ENCODE measurements around the gene TTLL11.
"Not testable (repeated sequence)": the region's sequence is repeated elsewhere in the genome, so short reads cannot be mapped to it uniquely, and the experiment has no call there.

The TTLL11 gene

DNA sequence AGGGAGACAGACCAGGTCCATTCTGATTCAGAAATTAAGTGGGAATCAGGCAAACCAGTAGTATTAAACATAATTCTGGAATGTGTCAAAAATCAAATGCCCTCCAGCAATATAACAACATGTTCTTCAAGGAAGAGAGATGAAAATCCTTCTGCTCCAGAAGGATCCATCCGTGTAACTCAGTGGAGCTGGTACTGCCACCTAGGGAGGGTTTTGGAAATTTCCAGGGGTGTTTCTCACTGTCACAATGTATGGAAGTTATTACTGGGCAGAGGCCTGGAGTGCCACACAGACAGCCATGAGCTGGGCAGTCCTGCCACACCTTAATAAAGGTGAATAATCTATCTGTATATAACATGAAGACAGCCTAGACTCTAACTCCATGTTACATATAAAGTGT is 87.5 kb downstream of the TTLL11 start:
- DNase-seq (ENCODE audit: low read depth, low spot score), result no peak

DNA sequence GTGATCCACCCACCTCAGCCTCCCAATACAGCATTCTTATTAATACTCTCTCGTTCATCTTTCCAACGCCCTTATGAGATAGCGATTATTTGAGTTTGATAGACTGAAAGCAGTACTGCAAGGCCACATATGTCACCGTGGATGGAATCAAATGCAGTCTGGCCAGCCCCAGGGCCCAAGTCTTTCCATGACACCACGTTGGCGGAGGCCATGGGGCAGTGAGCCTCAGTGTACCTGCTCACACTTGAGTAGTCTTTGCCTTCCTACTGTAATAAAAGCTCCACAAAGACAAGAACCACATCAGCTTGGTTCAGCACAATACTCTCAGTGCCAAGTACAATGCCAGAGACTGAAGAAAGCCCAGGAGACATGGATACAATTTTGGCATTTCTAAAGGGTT is 88.5 kb downstream of the TTLL11 start:
- DNase-seq (ENCODE audit: low read depth, low spot score), result no peak

DNA sequence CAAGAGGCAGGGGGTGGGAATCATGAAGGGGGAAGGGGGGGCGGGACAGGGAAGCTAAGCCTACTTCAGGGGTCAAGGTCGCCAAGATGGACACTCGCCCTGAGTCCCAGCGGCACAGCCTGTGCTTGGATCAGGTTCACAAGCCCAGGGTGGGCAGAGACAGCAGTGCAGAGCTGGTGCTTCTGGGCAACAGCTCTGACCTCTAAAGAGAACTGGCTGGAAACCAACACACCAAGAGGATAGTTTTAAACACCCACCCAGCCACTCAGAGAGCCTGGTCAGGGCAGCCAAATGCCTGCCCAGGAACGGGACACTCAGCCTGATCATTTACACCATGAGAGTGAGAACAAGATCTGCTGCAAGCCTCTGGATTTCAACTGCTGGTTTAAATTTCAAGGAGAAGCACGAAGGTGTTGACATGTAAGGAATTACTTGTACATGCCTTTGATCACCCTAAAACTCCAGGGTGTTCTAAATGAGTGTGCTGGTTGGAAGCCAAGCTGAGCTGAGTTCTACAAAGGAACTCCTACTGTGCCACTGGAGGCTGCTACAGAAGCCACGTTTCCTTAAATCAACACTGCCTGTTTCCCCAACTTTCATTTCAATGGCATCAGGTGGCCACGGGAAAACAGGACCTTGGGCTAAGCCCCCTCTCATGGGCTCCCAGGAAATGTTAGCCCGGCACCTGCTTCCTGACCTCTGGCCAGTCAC is 91.5 kb downstream of the TTLL11 start:
- DNase-seq (ENCODE audit: low read depth, low spot score), result no peak

DNA sequence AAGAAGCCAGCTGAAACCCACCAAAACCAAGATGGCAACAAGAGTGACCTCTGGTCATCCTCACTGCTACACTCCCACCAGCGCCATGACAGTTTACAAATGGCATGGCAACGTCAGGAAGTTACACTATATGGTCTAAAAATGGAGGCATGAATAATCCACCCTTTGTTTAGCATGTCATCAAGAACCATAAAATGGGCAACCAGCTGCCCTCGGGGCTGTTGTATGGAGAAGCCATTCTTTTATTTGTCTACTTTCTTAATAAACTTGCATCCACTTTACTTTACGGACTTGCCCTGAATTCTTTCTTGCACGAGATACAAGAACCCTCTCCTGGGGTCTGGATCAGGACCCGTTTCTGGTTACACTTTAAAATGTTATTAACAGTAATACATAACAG is 92.6 kb downstream of the TTLL11 start:
- not testable (repeated sequence) for DNase-seq (ENCODE audit: low read depth, low spot score)

DNA sequence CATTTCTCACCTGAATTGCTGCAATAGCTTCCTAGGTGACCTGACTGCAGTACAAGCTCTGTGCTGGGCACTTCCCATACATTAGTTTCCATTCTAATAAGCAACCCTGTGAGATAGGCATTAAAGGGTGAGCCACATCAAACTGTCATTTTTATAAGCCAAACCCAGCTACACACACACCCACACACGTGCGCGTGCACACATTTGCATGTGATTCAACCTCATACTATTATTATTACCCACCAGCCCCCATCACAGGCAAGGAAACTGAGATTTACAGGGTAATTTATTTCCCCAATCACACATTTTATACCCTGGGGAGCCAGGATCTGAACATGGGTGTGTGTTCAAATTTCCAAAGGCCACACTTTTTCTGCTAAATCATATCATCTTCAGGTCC is 93.6 kb downstream of the TTLL11 start:
- DNase-seq (ENCODE audit: low read depth, low spot score), result no peak

DNA sequence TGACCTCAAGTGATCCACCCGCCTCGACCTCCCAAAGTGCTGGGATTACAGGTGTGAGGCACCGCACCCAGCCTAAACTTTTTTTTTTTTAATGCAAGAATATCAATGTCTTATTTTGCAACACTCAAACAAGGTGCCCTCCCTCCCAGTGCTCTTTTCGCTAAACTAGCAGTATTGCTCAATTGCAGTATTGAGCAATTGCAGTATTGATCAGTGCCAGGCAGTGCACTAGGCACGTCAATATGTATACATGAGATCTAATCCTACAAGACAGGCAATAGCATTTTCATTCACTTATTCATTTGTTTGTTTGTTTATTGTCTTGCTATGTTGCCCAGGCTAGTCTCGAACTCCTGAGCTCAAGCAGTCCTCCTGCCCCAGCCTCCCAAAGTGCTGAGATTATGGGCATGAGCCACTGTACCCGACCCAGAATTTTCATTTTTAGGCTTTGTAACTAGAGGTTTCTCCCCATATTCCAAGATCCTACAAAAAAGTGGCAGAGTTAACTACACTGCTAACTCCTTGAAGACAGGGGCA is 94.5 kb downstream of the TTLL11 start:
- DNase-seq (ENCODE audit: low read depth, low spot score), result no peak

DNA sequence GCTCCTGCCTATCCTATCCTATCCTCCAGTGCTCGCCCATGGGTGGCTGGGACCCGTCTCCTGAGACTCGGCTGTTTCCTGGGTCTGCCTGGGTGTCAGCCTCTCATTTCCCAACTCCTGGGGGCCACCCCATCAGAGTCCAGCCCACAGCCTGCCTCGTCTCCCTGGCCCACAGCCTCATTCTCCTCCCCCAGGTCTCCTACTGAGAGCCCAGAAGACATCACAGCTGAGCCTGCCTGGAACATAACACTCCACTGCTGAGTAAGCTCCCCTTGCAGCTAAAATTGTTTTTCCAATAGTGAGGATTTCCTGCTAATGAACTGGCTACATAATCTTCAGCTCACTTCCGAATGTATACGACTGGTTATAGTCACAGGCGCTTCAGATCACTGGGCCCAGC is 95.3 kb downstream of the TTLL11 start:
- no peak for DNase-seq (ENCODE audit: low read depth, low spot score)

DNA sequence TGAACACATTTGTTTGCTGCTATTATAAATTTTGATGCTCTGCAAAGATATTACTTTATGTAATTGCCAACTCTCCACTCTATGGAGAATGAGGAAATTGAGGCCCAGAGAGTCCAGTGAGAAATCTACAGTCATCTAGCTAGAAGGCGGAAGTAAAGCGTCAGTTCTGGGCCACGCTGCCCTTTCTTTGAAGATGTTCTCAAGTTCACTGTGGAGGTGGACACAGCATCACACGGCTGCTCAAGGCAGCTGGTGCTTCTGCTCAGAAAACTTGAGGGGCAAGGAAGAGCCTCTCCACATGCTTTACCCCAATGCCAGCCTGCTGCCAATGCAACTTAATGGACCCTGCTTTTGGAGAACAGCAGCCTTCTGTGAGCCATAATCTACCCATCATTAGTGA is 96.3 kb downstream of the TTLL11 start:
- no peak for DNase-seq (ENCODE audit: low read depth, low spot score)

DNA sequence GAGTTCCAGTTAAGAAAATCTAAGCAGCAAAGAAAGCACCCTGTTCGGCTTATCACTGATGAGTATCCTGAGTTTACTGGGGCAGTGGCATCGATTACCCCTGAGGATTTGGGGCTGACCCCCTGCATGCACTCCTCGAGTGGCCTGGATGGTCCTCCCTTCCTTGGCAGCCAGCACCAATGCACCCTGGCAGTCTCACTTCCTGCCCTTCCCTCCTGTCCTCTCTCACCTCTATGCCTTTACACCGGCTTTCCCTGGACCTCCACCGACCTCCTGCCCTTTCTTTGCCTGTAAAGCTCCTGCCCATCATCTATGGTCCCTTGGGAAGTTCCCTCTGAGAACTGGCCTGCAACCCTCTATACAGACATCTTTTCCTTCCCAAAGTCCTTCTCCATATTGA is 97.1 kb downstream of the TTLL11 start:
- no peak for DNase-seq (ENCODE audit: low read depth, low spot score)

DNA sequence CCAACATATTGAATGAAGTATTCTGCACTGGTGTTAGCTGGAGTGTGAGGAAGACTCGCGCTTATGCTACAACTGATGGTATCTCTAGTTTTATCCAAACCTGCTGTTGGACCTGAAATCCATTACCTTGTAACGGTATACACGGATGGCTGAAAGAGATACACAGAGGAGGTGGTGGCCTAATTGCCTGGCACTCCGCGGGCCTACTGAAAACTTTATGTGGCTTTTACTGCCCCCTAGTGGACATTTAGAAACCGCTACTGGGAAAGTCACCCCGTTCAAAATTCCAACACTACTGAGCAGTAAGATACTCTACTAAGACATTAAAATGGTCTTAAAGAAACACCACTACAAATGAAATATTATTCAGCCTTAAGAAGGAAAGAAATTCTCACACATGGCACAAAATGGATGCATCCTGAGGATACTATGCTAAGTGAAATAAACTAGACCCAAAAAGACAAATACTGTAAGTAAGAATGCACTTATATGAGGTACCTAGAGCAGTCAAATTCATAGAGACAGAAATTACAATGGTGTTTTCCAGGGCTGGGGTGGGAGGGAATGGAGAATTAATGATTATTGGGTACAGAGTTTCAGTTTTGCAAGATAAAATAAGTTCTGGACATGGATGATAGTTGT is 100.4 kb downstream of the TTLL11 start:
- DNase-seq (ENCODE audit: low read depth, low spot score), result no peak

DNA sequence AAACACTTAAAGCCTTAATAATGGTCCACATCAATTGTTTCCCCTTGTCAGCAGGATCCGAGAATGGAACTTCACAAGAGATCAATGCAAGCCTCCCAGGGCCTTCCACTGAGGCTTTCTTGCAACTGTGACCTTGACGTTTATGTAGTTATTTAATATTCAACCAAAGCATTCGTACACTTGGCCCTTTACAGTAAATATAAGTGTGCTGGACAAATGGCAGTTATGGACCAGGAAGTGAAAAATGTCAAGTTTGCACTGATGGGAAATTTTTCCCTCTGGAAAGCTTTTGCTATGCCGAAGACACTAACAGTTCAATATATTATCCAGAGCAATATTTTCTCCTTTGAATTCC is 101.8 kb downstream of the TTLL11 start:
- DNase-seq (ENCODE audit: low read depth, low spot score), result no peak

DNA sequence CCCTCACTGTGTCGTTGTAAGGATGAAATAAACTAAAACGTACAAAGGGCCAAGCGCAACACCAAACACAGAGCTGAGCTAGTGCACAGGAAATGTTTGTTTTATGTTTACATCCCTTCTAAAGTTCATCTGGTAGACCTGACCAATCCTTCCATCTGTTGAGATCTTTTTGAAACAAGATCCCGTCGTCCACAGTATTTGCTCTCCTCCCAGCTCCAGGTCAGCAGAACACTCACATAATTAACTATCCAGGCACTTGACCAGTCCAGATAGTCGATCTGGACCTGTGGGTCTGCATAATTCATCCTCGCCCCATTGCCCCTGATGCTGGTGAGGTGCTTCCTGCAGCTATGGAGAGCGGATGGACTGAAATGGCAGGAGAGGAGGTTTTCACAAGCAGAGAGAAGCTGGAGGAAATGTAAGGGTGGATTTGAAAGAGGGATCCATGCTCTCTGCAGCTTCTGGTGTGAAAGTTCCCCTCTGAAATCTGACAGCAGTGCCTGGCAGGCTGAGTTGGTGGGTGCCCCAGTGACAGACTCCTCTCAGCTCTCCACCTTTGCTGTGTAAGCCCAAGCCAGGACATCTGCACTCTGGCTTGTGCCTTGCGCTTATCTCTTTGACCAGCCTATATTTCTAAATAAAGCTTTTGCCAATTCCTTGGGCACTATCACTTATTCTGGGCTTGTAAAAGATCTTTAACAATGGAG is 102.4 kb downstream of the TTLL11 start:
- no peak for DNase-seq (ENCODE audit: low read depth, low spot score)

DNA sequence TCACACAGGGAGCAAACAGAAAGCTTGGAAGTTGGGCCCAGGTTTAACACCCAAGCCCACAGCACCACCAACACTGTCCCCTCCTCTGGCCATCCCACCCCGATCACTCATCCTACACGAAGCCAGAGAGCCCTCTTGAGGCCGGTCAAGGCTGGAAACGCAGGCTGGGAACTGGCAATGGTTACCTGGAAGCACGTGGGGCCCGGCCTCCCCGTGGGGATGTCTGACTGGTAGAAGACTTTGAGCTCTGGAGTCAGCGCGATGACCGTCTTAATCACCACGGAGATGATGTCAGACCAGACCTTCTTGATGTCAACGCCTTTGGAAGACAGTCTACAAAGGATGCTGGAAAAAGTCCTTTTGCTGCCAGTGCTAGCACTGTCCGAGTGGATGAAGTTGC is 104.1 kb downstream of the TTLL11 start:
- no peak for DNase-seq (ENCODE audit: low read depth, low spot score)

DNA sequence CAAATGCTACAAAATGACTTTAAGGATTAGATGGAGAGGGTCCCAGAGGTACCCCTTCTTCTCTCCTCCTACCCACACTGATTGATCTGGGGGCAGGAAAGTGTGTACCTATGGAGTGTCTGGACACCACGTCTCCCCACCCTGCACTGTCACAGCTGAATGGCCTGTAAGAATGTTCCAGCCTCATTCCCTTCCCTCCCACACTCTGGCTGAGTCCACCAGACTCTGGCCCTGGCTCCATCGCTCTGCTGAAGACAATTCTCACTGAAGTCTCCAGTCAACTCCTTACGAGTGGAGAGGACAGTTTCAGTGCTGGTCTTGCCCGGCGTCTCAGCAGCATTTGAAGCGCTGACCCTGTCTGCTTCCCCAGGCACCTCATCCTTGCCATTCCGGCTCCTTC is 105.8 kb downstream of the TTLL11 start:
- no peak for DNase-seq (ENCODE audit: low read depth, low spot score)

DNA sequence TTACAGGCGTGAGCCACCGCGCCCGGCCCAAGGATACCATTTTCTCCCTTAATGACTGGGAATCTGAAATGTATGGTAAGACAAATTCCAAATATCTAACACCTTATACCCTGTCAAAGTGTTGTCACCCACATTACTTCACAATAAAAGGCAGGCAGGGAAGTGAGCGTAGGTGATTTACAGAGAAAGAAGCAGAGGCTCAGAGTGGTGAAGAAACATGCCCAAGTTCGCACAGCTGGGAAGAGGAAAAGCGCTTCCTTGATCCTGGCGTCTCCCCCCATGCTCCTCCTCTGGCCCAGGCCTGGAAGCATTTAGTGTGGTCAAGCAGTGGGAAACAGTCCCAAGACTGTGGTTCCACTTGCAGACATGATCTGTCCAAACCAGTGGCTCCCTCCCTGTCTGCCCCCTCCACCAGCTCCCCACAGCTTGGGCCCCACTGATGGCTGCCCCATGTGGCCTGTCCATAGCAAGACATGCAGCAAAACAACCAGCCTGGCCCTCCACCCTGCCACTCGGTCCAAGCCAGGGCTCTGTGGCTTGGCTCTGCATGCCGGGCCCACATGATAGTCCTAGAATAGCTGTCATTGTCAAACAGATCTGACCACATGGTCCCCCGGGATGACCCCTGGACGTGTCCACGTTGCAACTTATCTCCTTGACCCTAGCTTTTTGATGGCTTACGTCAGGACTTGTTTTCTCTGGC is 107.2 kb downstream of the TTLL11 start:
- no peak for DNase-seq (ENCODE audit: low read depth, low spot score)

DNA sequence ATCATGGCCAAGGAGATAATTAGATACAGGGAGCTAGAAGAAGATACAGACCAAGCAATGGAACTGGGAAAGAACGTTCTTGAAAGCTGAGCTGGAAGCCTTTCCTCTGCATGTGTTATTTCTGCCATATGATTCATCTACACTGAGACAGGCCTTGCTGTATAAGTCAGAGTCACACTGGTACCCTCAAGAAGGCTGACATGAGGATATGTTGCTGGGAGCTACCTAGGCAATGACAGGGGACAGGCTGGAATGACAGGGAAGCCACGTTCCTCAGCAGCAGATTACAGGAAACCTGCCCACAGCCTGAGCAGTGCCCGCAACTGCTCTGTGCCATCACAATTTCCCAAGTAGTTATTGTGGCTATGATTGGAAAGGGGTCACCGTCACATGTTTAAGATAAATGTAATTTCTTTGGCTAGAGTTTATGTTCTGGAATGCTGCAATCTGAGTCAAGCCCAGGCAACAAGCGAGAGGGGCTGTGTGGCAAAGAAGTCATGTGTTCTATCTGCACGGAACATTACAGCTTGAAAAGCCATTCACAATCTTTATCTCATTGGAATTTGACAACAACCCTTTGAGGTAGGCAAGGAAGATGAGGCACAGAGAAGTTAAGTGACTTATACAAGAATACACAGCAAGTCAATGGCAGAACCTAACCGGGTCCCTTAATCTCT is 108.2 kb downstream of the TTLL11 start:
- DNase-seq (ENCODE audit: low read depth, low spot score), result no peak

DNA sequence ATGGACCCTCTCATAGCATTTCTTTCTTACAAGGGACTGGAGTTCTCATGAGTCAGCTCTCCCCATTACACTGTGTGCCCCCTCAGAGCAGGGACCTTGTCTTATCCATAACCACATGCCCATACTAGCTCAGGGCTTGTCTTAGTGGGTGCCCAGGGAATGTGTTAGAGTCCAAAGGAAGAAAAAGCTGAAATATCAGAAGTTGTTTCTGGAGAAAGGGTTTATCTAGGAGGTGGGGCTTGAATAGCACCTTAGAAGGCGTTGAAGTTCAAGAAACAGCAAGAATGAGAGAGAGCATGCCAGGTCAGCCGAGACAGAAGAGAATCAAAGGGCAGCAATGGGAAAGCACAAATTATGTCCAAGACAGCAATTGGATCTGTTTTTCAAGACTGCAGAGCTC is 109.4 kb downstream of the TTLL11 start:
- no peak for DNase-seq (ENCODE audit: low read depth, low spot score)

DNA sequence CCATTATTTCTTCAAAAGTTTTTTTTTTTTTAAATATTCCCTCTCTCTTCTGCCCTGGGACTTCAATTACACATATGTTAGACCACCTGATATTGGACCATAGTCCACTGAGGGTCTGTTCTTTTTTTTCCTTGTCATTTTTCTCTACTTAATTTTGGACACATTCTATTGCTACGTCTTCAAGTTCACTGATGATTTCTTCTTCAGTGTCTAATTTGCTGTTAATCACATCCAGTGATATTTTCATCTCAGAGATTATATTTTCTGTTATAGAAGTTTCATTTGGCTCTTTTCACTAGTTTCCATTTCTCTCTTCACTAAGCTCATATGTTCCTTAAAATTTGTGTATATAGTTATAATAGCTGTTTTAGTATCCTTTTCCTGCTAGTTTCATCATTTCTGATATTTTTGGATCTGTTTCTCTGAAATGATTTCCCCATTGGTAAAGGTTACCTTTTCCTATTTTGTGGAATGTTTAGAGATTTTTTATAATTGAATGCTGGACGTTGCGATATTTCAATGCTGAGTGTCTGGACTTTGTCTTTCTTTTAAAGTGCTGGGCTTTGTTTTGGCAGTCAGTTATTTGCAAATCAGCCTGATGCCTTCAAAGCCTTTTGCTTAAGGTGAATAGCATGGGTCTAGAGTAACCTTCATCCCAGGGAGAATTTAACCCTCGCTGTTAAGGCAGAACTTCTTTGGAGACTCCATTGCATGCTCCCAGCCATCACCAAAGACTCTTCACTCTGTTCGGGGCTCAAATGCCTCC is 111.8 kb downstream of the TTLL11 start:
- DNase-seq (ENCODE audit: low read depth, low spot score), result no peak

DNA sequence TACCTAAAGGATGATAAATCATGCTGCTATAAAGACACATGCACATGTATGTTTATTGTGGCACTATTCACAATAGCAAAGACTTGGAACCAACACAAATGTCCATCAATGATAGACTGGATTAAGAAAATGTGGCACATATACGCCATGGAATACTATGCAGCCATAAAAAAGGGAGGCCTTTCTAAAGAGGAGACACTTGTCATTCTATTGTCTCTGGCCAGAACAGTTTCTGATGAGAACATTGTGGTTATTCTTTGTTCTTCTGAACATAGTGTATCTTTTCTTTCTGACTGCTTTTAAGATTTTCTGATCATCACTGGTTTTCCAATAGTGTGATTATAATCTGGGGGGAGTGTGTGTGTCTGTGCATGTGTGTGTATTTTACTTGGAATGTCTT is 112.4 kb downstream of the TTLL11 start:
- DNase-seq (ENCODE audit: low read depth, low spot score), result not testable (repeated sequence)

DNA sequence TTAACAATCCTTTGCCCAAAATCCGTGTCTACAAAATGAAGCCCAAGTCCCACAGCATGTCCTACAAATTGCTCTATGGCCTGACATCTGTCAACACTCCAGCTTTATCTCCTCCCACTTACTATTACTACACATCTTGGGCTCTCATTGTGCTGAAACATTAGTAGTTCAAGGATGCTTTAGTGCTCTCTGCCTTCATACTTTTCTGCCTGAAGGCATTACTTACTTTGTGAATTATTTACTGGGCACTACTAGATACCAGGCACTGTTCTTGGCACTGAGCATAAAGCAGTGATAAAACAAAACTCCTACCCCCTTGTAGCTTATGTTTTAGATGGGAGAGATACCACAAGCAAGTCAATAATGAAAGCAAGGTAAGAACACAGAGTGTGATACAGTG is 113.4 kb downstream of the TTLL11 start:
- no peak for DNase-seq (ENCODE audit: low read depth, low spot score)

DNA sequence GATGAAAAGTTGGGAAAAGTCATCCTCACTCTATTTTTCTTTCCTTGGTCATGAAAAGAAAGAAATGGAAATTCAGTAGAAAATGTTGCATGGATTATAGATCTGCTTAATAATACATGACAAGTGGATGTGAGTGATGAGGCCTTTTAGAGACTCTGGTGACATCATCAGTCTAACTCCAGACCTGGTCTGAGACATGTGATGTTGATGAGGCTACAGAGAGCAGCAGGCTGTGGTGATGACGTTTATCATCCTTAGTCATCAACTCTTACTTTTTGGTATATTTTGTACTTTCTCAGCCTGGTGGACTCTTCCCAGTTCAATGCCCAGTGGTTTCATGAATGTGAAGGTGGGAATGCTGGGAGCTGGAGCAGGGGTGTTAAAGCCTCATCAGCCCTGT is 116.4 kb downstream of the TTLL11 start:
- DNase-seq (ENCODE audit: low read depth, low spot score), result no peak
